H9 (cell line): ENCODE measurements around the gene C11orf58. TPM values are rescaled to one million over a fixed set of nuclear protein-coding genes. Genes with fewer than 3 reads are reported as not detected.

Source experiments
- DNase-seq: peaks from one replicate; pipeline ENCODE4 v3.0.0-alpha.2; 2017
- H2AFZ ChIP-seq: one replicate; pipeline ENCODE4 v1.6.1; 2013; ENCODE audit warnings: mild to moderate bottlenecking, low read length, control low read depth, moderate library complexity
- H2AK5ac ChIP-seq: 2 replicates; pipeline ENCODE4 v1.6.1; 2013; ENCODE audit warnings: low read length, control low read depth, mixed read lengths; ENCODE audit not compliant: insufficient read length
- H2BK120ac ChIP-seq: one replicate; pipeline ENCODE4 v1.6.1; 2013; ENCODE audit warnings: low read depth, mild to moderate bottlenecking, low read length, control low read depth, inconsistent platforms; ENCODE audit not compliant: poor library complexity, severe bottlenecking
- H2BK12ac ChIP-seq: 2 replicates; pipeline ENCODE4 v1.6.1; 2013; ENCODE audit warnings: low read length, control low read depth, mixed read lengths, low read depth; ENCODE audit not compliant: insufficient read length
- H2BK15ac ChIP-seq: 2 replicates; pipeline ENCODE4 v1.6.1; 2013; ENCODE audit warnings: low read depth, low read length, control low read depth
- H2BK20ac ChIP-seq: one replicate; pipeline ENCODE4 v1.6.1; 2013; ENCODE audit warnings: low read depth, mild to moderate bottlenecking, low read length, control low read depth, inconsistent platforms; ENCODE audit not compliant: poor library complexity, severe bottlenecking
- H2BK5ac ChIP-seq: 2 replicates; pipeline ENCODE4 v1.6.1; 2013; ENCODE audit warnings: low read length, control low read depth, mixed read lengths; ENCODE audit not compliant: insufficient read length
- H3K14ac ChIP-seq: 2 replicates; pipeline ENCODE4 v1.6.1; 2013; ENCODE audit warnings: low read length, control low read depth; ENCODE audit not compliant: insufficient read depth
- H3K18ac ChIP-seq: 2 replicates; pipeline ENCODE4 v1.6.1; 2013; ENCODE audit warnings: low read depth, mild to moderate bottlenecking, mixed read lengths, low read length, control low read depth; ENCODE audit not compliant: insufficient read length
- H3K23ac ChIP-seq: 2 replicates; pipeline ENCODE4 v1.6.1; 2013; ENCODE audit warnings: low read length, control low read depth, mixed read lengths, low read depth; ENCODE audit not compliant: insufficient read length
- H3K23me2 ChIP-seq: 2 replicates; pipeline ENCODE4 v1.6.1; 2013; ENCODE audit warnings: low read depth, mild to moderate bottlenecking, mixed read lengths, low read length, control low read depth; ENCODE audit not compliant: insufficient read length, poor library complexity, severe bottlenecking
- H3K27ac ChIP-seq: 2 replicates; pipeline ENCODE4 v1.5.1; 2013; ENCODE audit warnings: low read length, control low read depth, mixed read lengths, low read depth; ENCODE audit not compliant: insufficient read length
- H3K27me3 ChIP-seq: 2 replicates; pipeline ENCODE4 v1.6.1; 2013; ENCODE audit warnings: low read length, control low read depth, inconsistent platforms; ENCODE audit not compliant: insufficient read depth
- H3K4ac ChIP-seq: 2 replicates; pipeline ENCODE4 v1.6.1; 2013; ENCODE audit warnings: low read depth, mild to moderate bottlenecking, control low read depth, inconsistent platforms, low read length, moderate library complexity
- H3K4me1 ChIP-seq: 2 replicates; pipeline ENCODE4 v1.6.1; 2013; ENCODE audit warnings: low read length, control low read depth, inconsistent platforms; ENCODE audit not compliant: insufficient read depth
- H3K4me2 ChIP-seq: 2 replicates; pipeline ENCODE4 v1.6.1; 2013; ENCODE audit warnings: low read length, control low read depth, mixed read lengths; ENCODE audit not compliant: insufficient read length, insufficient read depth
- H3K56ac ChIP-seq: 2 replicates; pipeline ENCODE4 v1.6.1; 2013; ENCODE audit warnings: low read depth, mild to moderate bottlenecking, mixed read lengths, low read length, control low read depth; ENCODE audit not compliant: insufficient read length
- H3K79me1 ChIP-seq: 2 replicates; pipeline ENCODE4 v1.6.1; 2013; ENCODE audit warnings: low read depth, mild to moderate bottlenecking, moderate library complexity, low read length, control low read depth, inconsistent platforms; ENCODE audit not compliant: insufficient read depth, poor library complexity, severe bottlenecking
- H3K79me2 ChIP-seq: 2 replicates; pipeline ENCODE4 v1.6.1; 2013; ENCODE audit warnings: low read length, control low read depth, inconsistent platforms; ENCODE audit not compliant: insufficient read depth
- H3K9ac ChIP-seq: 2 replicates; pipeline ENCODE4 v1.6.1; 2013; ENCODE audit warnings: low read length, control low read depth, mixed read lengths; ENCODE audit not compliant: insufficient read length; ENCODE audit errors: extremely low read depth
- H3K9me3 ChIP-seq: one replicate; pipeline ENCODE4 v1.6.1; 2013; ENCODE audit warnings: low read depth, low read length, inconsistent platforms; ENCODE audit not compliant: control insufficient read depth
- H3T11ph ChIP-seq: one replicate; pipeline ENCODE4 v1.6.1; 2013; ENCODE audit warnings: mild to moderate bottlenecking, low read length, control low read depth, inconsistent platforms
- H4K20me1 ChIP-seq: one replicate; pipeline ENCODE4 v1.6.1; 2013; ENCODE audit not compliant: control insufficient read depth, insufficient read length, insufficient read depth
- H4K5ac ChIP-seq: 2 replicates; pipeline ENCODE4 v1.6.1; 2013; ENCODE audit warnings: low read depth, mild to moderate bottlenecking, mixed read lengths, low read length, control low read depth; ENCODE audit not compliant: insufficient read length
- H4K8ac ChIP-seq: replicated peaks from 2 replicates; pipeline ENCODE4 v1.6.1; 2013; ENCODE audit warnings: low read length, control low read depth, mixed read lengths, low read depth; ENCODE audit not compliant: insufficient read length
- H4K91ac ChIP-seq: 2 replicates; pipeline ENCODE4 v1.6.1; 2013; ENCODE audit warnings: low read depth, mild to moderate bottlenecking, moderate library complexity, mixed read lengths, low read length, control low read depth; ENCODE audit not compliant: insufficient read length
- H3K27ac Mint-ChIP-seq, 3 experiments: 2 replicates in 2 of 3; 3 replicates in 1 of 3; pipeline ENCODE4 v1.8.0; 2020 to 2021; ENCODE audit warnings: mixed read lengths in 3 of 3, mild to moderate bottlenecking in 1 of 3, moderate library complexity in 1 of 3
- H3K27me3 Mint-ChIP-seq: 2 replicates; pipeline ENCODE4 v1.8.0; 2021; ENCODE audit warnings: low read depth, mild to moderate bottlenecking, moderate library complexity, mixed read lengths
- H3K36me3 Mint-ChIP-seq, 3 experiments: 2 replicates in 2 of 3; 3 replicates in 1 of 3; pipeline ENCODE4 v1.8.0; 2020 to 2021; ENCODE audit warnings: low read depth in 3 of 3, mixed read lengths in 3 of 3; ENCODE audit not compliant: insufficient read depth in 1 of 3
- H3K4me1 Mint-ChIP-seq, 2 experiments: 2 replicates each; pipeline ENCODE4 v1.8.0; 2020; ENCODE audit warnings: mixed read lengths in 2 of 2
- H3K4me3 Mint-ChIP-seq, 2 experiments: 2 replicates in 1 of 2; 3 replicates in 1 of 2; pipeline ENCODE4 v1.8.0; 2020 to 2021; ENCODE audit warnings: mild to moderate bottlenecking in 2 of 2, mixed read lengths in 2 of 2, moderate library complexity in 1 of 2
- H3K9me3 Mint-ChIP-seq, 2 experiments: 2 replicates in 1 of 2; 3 replicates in 1 of 2; pipeline ENCODE4 v1.8.0; 2020; ENCODE audit warnings: mild to moderate bottlenecking in 2 of 2, mixed read lengths in 2 of 2, moderate library complexity in 1 of 2
- WGBS: extraction: QIAGEN DNeasy Blood & Tissue Kit; methylation state at CpG from one replicate; pipeline ENCODE4 v1.1.7; 2013; ENCODE audit warnings: missing lambda C conversion rate, low lambda C conversion rate, mixed read lengths; ENCODE audit not compliant: insufficient read length; ENCODE audit errors: extremely low coverage; 5-methylcytosine and 5-hydroxymethylcytosine counted together
- total RNA-seq: library from RNA; stranded (reverse); gene quantifications from 2 replicates; pipeline ENCODE4 v1.2.1, GENCODE V29; 2021
- TF ChIP-seq, protein P1 (sequence below): fragments of 200-600 bp; sonication (generic); conservative IDR thresholded peaks from 3 replicates; pipeline ENCODE4 v1.8.0; 2021; ENCODE audit warnings: antibody characterized with exemption, mild to moderate bottlenecking

C11orf58 gene
- total RNA-seq, 1 experiment from 2014 or later, result 169 TPM

DNA sequence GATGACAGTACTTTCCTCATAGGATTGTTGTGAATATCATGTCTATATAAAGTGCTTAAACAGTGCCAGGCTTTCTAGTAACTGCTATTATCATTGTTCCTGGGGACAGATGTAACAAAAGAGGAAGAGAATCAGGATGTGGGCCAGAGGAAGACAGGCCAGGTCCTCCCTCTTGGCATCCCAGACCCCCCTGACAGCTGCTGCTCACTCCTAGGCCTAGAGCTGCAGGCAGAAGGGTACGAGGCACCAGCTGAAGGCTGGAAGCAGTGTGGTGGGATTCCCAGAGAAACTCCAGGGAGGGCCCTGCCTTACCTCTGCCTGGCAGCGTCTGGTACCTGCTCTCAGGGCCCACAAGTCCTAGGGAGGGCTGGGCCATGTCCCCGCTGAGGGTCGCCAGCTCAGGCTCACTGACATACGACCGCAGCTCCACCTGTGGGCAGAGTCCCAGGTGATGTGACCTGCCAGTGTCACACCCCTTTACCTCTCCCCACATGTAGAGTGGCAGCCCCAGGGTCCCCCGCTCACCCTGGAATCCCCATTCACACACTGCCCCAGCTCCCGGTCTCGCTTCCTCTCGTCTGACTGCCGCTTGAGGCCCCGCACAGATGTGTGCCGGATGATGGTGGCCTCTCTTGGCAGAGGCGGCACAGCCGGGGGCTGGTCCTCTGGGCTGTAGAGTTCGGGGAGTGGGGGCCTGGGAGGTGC lies 52.2 kb downstream of the C11orf58 start:
- H3K14ac ChIP-seq, result no peak overlapping the region
- H2BK5ac ChIP-seq, result no peak overlapping the region
- H3K27me3 Mint-ChIP-seq, result no peaks in the 10 kb centered on the region
- H3K9me3 ChIP-seq, result no peaks in the 10 kb centered on the region
- H3K27ac ChIP-seq, result no peak overlapping the region
- H3K4ac ChIP-seq, result no peak overlapping the region
- H3K27me3 ChIP-seq, result no peaks in the 10 kb centered on the region
- H3K79me2 ChIP-seq, result no peaks in the 10 kb centered on the region
- H3K27ac Mint-ChIP-seq, result no peak overlapping the region
- peaks cover 0 to 15% (median 5%) of the 10 kb centered on the region in 3 experiments; a peak in 5 of 7 replicates for H3K36me3 Mint-ChIP-seq
- no peak overlapping the region for H3K4me2 ChIP-seq
- H3K9me3 Mint-ChIP-seq, result no peaks in the 10 kb centered on the region
- H4K20me1 ChIP-seq, result no peaks in the 10 kb centered on the region
- H4K5ac ChIP-seq, result no peak overlapping the region
- no peak overlapping the region for H3K18ac ChIP-seq
- H4K91ac ChIP-seq, result no peak overlapping the region
- no peak overlapping the region for H4K8ac ChIP-seq
- no CpG with 5 or more reads among the region's 16 CpGs for WGBS
- no peak overlapping the region for H2AK5ac ChIP-seq
- no peak overlapping the region for H2BK15ac ChIP-seq
- no peak for DNase-seq
- no peak overlapping the region for H2BK20ac ChIP-seq
- H3K4me1 ChIP-seq, result no peaks in the 10 kb centered on the region
- H2BK120ac ChIP-seq, result no peak overlapping the region
- TF ChIP-seq, protein P1, sequence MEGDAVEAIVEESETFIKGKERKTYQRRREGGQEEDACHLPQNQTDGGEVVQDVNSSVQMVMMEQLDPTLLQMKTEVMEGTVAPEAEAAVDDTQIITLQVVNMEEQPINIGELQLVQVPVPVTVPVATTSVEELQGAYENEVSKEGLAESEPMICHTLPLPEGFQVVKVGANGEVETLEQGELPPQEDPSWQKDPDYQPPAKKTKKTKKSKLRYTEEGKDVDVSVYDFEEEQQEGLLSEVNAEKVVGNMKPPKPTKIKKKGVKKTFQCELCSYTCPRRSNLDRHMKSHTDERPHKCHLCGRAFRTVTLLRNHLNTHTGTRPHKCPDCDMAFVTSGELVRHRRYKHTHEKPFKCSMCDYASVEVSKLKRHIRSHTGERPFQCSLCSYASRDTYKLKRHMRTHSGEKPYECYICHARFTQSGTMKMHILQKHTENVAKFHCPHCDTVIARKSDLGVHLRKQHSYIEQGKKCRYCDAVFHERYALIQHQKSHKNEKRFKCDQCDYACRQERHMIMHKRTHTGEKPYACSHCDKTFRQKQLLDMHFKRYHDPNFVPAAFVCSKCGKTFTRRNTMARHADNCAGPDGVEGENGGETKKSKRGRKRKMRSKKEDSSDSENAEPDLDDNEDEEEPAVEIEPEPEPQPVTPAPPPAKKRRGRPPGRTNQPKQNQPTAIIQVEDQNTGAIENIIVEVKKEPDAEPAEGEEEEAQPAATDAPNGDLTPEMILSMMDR, result no peak
- no peak overlapping the region for H2AFZ ChIP-seq
- no peaks in the 10 kb centered on the region for H3K23me2 ChIP-seq
- no peak overlapping the region for H3T11ph ChIP-seq
- no peaks in the 10 kb centered on the region for H3K79me1 ChIP-seq
- no peak overlapping the region for H3K9ac ChIP-seq
- H3K56ac ChIP-seq, result no peak overlapping the region
- no peak overlapping the region for H3K4me3 Mint-ChIP-seq
- H3K4me1 Mint-ChIP-seq, result peaks cover 3 to 12% of the 10 kb centered on the region in 2 experiments
- no peak overlapping the region for H3K23ac ChIP-seq
- no peak overlapping the region for H2BK12ac ChIP-seq
